Muscle of arm (tissue), 12 donors: Measurements from ENCODE around the gene ZBTB16. TPM values are rescaled to one million over a fixed set of nuclear protein-coding genes. Genes with fewer than 3 reads are reported as not detected.

Experiments
- DNase-seq: peaks from one replicate; pipeline ENCODE4 v3.0.0-alpha.2; 2013
- polyA plus RNA-seq, 12 donors: library from polyadenylated mRNA; unstranded; fragments of 120-200 nt; gene quantifications; one replicate each; pipeline ENCODE4 v1.2.1, GENCODE V29; 2013; ENCODE audit not compliant: insufficient read length in 12 of 12

Gene ZBTB16
- polyA plus RNA-seq, 12 donors, result 2.6 to 12.5 (median 6.8) TPM; not detected in 1

- DNase-seq, result no peak
Observed at GRCh38 chr11:114165326-114166230, 106.1 kb downstream of the ZBTB16 start.

- DNase-seq, result no peak
Observed at GRCh38 chr11:114166362-114166761, 106.9 kb downstream of the ZBTB16 start.

GRCh38 chr11:114166897-114167323 is 107.4 kb downstream of the ZBTB16 start:
- DNase-seq, result no peak

GRCh38 chr11:114167355-114167754 is 107.8 kb downstream of the ZBTB16 start:
- DNase-seq, result no peak

GRCh38 chr11:114167771-114168448 is 108.4 kb downstream of the ZBTB16 start:
- DNase-seq, result no peak

- DNase-seq, result no peak
Observed at GRCh38 chr11:114168691-114169090, 109.2 kb downstream of the ZBTB16 start.

GRCh38 chr11:114169321-114169749 is 109.8 kb downstream of the ZBTB16 start:
- DNase-seq, result no peak

- no peak for DNase-seq
Observed at GRCh38 chr11:114169821-114170220, 110.3 kb downstream of the ZBTB16 start.

GRCh38 chr11:114170226-114170625 is 110.7 kb downstream of the ZBTB16 start:
- DNase-seq, result no peak

- no peak for DNase-seq
Observed at GRCh38 chr11:114171257-114172054, 111.9 kb downstream of the ZBTB16 start.

- no peak for DNase-seq
Observed at GRCh38 chr11:114172055-114172861, 112.7 kb downstream of the ZBTB16 start.

GRCh38 chr11:114172871-114173444 is 113.4 kb downstream of the ZBTB16 start:
- DNase-seq, result no peak

GRCh38 chr11:114173843-114174242 is 114.3 kb downstream of the ZBTB16 start:
- DNase-seq, result no peak

GRCh38 chr11:114174712-114175495 is 115.4 kb downstream of the ZBTB16 start:
- no peak for DNase-seq

- no peak for DNase-seq
Observed at GRCh38 chr11:114175706-114176105, 116.2 kb downstream of the ZBTB16 start.

- no peak for DNase-seq
Observed at GRCh38 chr11:114176321-114176720, 116.8 kb downstream of the ZBTB16 start.

GRCh38 chr11:114178656-114179055 is 119.1 kb downstream of the ZBTB16 start:
- no peak for DNase-seq

- DNase-seq, result no peak
Observed at GRCh38 chr11:114179234-114179941, 119.9 kb downstream of the ZBTB16 start.
